ENCODE results near the gene TM9SF2.
"Not testable (repeated sequence)": the region's sequence is repeated elsewhere in the genome, so short reads cannot be mapped to it uniquely, and the experiment has no call there.

TM9SF2 gene

GRCh38 chr13:99501184-99501847, at the start of gene TM9SF2:
TM9SF2 (plus strand) TSS chr13:99501472; CDS start chr13:99501607, 135 bp downstream.
- peak; percentile 99 for DNase-seq

GRCh38 chr13:99454518-99455183, 46.6 kb upstream of the TM9SF2 start:
- DNase-seq, result no peak

GRCh38 chr13:99459099-99459850, 42.0 kb upstream of the TM9SF2 start:
- no peak for DNase-seq

- DNase-seq, result not testable (repeated sequence)
These were observed 40.5 kb upstream of the TM9SF2 start for GRCh38 chr13:99460802-99461201.

GRCh38 chr13:99463646-99464397, 37.5 kb upstream of the TM9SF2 start:
- DNase-seq, result no peak

GRCh38 chr13:99464441-99464949, 36.8 kb upstream of the TM9SF2 start:
- DNase-seq, result peak; percentile 45

- no peak for DNase-seq
These were observed 35.8 kb upstream of the TM9SF2 start for GRCh38 chr13:99465454-99465853.

GRCh38 chr13:99467764-99468163, 33.5 kb upstream of the TM9SF2 start:
- no peak for DNase-seq

- DNase-seq, result no peak
These were observed 32.2 kb upstream of the TM9SF2 start for GRCh38 chr13:99469041-99469440.

GRCh38 chr13:99470027-99470426, 31.2 kb upstream of the TM9SF2 start:
- no peak for DNase-seq

GRCh38 chr13:99471221-99472121, 29.8 kb upstream of the TM9SF2 start:
- DNase-seq, result no peak

GRCh38 chr13:99472122-99472440, 29.2 kb upstream of the TM9SF2 start:
- no peak for DNase-seq

- no peak for DNase-seq
These were observed 27.8 kb upstream of the TM9SF2 start for GRCh38 chr13:99473515-99473914.

- no peak for DNase-seq
These were observed 24.6 kb upstream of the TM9SF2 start for GRCh38 chr13:99476648-99477047.

GRCh38 chr13:99477493-99477892, 23.8 kb upstream of the TM9SF2 start:
- DNase-seq, result no peak

GRCh38 chr13:99481366-99481765, 19.9 kb upstream of the TM9SF2 start:
- DNase-seq, result no peak

GRCh38 chr13:99484473-99484872, 16.8 kb upstream of the TM9SF2 start:
- DNase-seq, result no peak

GRCh38 chr13:99486996-99487395, 14.3 kb upstream of the TM9SF2 start:
- DNase-seq, result no peak

GRCh38 chr13:99489028-99489427, 12.2 kb upstream of the TM9SF2 start:
- no peak for DNase-seq

GRCh38 chr13:99491750-99492149, 9.5 kb upstream of the TM9SF2 start:
- DNase-seq, result not testable (repeated sequence)

GRCh38 chr13:99495466-99496183, 5.6 kb upstream of the TM9SF2 start:
- no peak for DNase-seq
